Esophagus muscularis mucosa (tissue), 4 donors: Measurements from ENCODE around the gene GDF10. TPM values are rescaled to one million over a fixed set of nuclear protein-coding genes. Genes with fewer than 3 reads are reported as not detected.

Experiments
- DNase-seq: peaks from one replicate; pipeline ENCODE4 v3.0.0-alpha.2; 2017; ENCODE audit errors: extremely low spot score
- H3K27ac ChIP-seq, 4 donors: fragments of 200-600 bp; sonication (generic); replicated peaks in 1 of 4; 1 replicate in 3 of 4; 2 replicates in 1 of 4; pipeline ENCODE4 v1.5.1; 2016 to 2019; ENCODE audit warnings: mild to moderate bottlenecking in 1 of 4
- H3K27me3 ChIP-seq, 4 donors: fragments of 200-600 bp; sonication (generic); one replicate each; pipeline versions ENCODE4 v1.5.1 to v1.6.0; 2016 to 2019
- H3K36me3 ChIP-seq, 4 donors: fragments of 200-600 bp; sonication (generic); one replicate each; pipeline ENCODE4 v1.5.1; 2016 to 2019
- H3K4me1 ChIP-seq, 4 donors: fragments of 200-600 bp; sonication (generic); one replicate each; pipeline ENCODE4 v1.5.1; 2016 to 2019
- H3K4me3 ChIP-seq, 4 donors: fragments of 200-600 bp; sonication (generic); 1 replicate in 2 of 4; 2 replicates in 2 of 4; pipeline ENCODE4 v1.5.1; 2016 to 2019; ENCODE audit warnings: mild to moderate bottlenecking in 4 of 4, moderate library complexity in 1 of 4
- H3K9me3 ChIP-seq, 4 donors: fragments of 200-600 bp; sonication (generic); 1 replicate in 3 of 4; 2 replicates in 1 of 4; pipeline ENCODE4 v1.5.1; 2016 to 2019
- CTCF ChIP-seq, 3 experiments: fragments of 200-600 bp in 2 of 3; fragments of 450-650 bp in 1 of 3; sonication (generic) in 2 of 3; IDR thresholded peaks; one replicate each; pipeline ENCODE4 v1.5.1; 2017 to 2019; ENCODE audit warnings: antibody characterized with exemption in 3 of 3, mild to moderate bottlenecking in 2 of 3, moderate library complexity in 1 of 3
- EP300 ChIP-seq: sonication (generic); formaldehyde crosslinking; IDR thresholded peaks from one replicate; pipeline ENCODE4 v1.6.1; 2017; ENCODE audit warnings: antibody characterized with exemption
- POLR2A ChIP-seq: fragments of 450-650 bp; IDR thresholded peaks from one replicate; pipeline ENCODE4 v1.6.1; 2017; ENCODE audit warnings: antibody characterized with exemption, moderate library complexity, mild to moderate bottlenecking, low read depth
- POLR2AphosphoS5 ChIP-seq, 2 donors: sonication (generic); formaldehyde crosslinking; IDR thresholded peaks; one replicate each; pipeline ENCODE4 v1.6.1; 2017; ENCODE audit warnings: antibody characterized with exemption in 2 of 2
- WGBS: methylation state at CpG from one replicate; pipeline ENCODE4 v1.1.5; 2018; 5-methylcytosine and 5-hydroxymethylcytosine counted together
- intact Hi-C: fragments of 100-400 bp; cut with DNase I; formaldehyde crosslinking; loops from one replicate; pipeline ENCODE4 v1.15.1; 2023
- total RNA-seq, 4 donors: library from RNA; depleted of rRNA; stranded (reverse); fragments of >200 nt; gene quantifications; one replicate each; pipeline versions ENCODE4 v1.1.0 to v1.2.1, GENCODE V29; 2016

Gene GDF10
- total RNA-seq, 4 donors from 2014 or later: 5.6 to 33.3 (median 29.5) TPM

DNA sequence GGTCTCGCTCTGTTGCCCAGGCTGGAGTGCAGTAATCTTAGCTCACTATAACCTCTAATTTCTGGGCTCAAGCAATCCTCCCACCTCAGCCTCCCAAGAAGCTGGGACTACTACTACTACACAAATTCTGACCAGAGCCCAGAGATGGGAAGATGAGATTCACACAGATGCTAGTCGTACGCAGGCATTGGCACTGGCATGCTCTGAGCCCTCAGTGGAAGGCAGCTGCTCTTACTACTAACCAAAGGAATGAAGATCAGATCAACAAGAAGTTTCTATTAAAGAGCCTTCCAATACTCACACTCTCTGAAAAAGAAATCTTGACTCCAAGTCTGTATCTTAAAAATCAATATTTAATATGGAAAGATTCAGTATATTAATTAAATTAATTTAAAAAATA is 32.9 kb downstream of the GDF10 start:
- Histone ChIP-seq H3K4me3 (no peak overlapping the region), H3K9me3 (no peaks in the 10 kb centered on the region), H3K27me3 (no peaks in the 10 kb centered on the region), H3K36me3 (no peaks in the 10 kb centered on the region), H3K27ac (no peak overlapping the region), H3K4me1 (peaks cover 0 to 10% (median 2%) of the 10 kb centered on the region in 4 donors)
- TF ChIP-seq POLR2AphosphoS5 (IDR thresholded peaks at IDR 0.05) (no peak), EP300 (no peak), POLR2A (no peak), CTCF (IDR thresholded peaks at IDR 0.05) (no peak)
- 84% methylated on average over 3 of the region's 3 CpGs for WGBS
- intact Hi-C loops: no loop called here
- no peak for DNase-seq

DNA sequence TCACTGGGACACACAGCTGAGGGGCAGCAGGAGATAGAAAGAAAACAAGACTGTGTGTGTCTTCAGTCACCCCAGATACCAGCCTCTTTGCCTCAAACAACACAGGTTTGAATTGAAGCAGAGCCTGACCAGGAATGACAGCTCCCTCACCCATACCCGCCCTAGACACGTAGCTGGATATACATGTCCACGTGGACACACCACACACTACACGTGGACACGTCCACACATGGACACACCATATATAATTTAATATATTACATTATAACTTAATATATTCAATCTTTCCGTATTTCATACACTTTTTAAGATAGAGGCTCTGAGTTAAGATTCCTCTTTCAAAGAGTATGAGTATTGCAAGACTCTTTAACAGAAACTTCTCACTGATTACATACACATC is 33.5 kb downstream of the GDF10 start:
- Histone ChIP-seq H3K4me3 (no peak overlapping the region), H3K4me1 (peaks cover 0 to 10% (median 2%) of the 10 kb centered on the region in 4 donors), H3K27ac (no peak overlapping the region), H3K27me3 (no peaks in the 10 kb centered on the region), H3K9me3 (no peaks in the 10 kb centered on the region), H3K36me3 (no peaks in the 10 kb centered on the region)
- TF ChIP-seq POLR2AphosphoS5 (IDR thresholded peaks at IDR 0.05) (no peak), EP300 (no peak), CTCF (IDR thresholded peaks at IDR 0.05) (no peak), POLR2A (no peak)
- no peak for DNase-seq
- intact Hi-C loops: no loop called here
- WGBS: 86% methylated on average over 6 of the region's 6 CpGs

DNA sequence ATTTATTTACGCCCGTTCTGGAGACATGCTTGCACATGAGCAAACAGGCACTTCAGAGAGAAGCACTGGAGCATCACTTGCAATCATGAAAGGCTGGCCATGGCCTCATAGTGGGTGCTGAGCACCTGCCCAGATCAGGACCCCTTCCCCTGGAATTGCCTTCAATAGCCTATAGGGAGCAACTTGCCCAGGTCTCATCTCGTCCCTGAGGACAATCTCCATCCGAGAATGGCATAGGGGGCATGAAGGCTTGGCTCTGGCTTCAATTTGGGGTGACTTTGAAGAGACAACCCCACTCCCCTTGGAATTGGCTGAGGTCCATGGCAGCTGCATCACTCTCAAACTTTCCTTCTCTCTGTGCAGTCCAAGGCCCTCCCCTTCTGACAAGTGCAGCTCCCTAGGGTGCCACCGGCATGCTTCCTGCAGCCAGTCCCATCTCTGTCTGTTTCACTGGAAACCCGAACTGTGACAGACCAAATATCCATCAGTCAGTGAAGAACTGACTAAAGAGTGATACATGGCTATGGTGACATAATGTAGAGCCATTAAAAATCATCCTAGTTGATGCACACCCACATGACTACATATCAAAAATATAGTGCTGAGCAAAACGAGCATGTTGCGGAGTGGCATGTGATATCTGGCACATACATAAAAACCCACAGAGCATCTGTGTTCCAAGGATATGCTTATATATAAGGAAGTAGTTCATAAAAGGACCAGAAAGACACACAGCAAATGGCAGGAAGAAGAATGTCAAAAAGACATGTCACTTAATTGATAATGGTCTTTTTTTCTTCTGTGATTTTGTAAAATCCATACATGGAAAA is 34.7 kb downstream of the GDF10 start:
- Histone ChIP-seq H3K4me1 (peaks cover 0 to 10% (median 2%) of the 10 kb centered on the region in 4 donors), H3K4me3 (no peak overlapping the region), H3K36me3 (no peaks in the 10 kb centered on the region), H3K9me3 (no peaks in the 10 kb centered on the region), H3K27ac (no peak overlapping the region), H3K27me3 (no peaks in the 10 kb centered on the region)
- DNase-seq: no peak
- intact Hi-C loops: no loop called here
- 90% methylated on average over 8 of the region's 8 CpGs for WGBS
- TF ChIP-seq EP300 (no peak), POLR2A (no peak), CTCF (IDR thresholded peaks at IDR 0.05) (no peak), POLR2AphosphoS5 (IDR thresholded peaks at IDR 0.05) (no peak)

DNA sequence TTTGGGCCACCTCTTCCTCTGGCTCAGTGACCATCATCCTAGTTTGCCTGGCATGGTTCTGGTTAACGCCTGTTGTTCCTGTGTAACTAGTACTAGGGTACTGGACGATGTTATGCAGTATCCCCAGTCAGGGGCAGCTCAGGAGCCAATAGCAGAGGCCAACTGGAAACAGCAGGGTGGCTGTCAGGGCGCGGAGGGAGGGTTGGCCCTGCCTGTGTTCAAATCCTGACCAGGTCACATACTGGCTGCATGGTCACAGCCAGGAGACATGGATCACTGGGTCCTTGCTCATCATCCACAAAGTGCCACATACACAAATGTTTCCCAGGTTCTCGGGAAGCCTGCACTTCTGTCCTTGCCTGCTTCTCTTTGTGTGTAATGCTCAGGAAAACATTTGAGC is 35.9 kb downstream of the GDF10 start:
- Histone ChIP-seq H3K4me3 (no peak overlapping the region), H3K27ac (peak overlapping the region in 1 of 4 donors; percentile 47), H3K27me3 (no peaks in the 10 kb centered on the region), H3K9me3 (no peaks in the 10 kb centered on the region), H3K4me1 (peaks cover 0 to 10% (median 2%) of the 10 kb centered on the region in 4 donors), H3K36me3 (no peaks in the 10 kb centered on the region)
- no peak for DNase-seq
- intact Hi-C loops: no loop called here
- 79% methylated on average over 5 of the region's 5 CpGs for WGBS
- no peak for TF ChIP-seq POLR2A
- TF ChIP-seq EP300: no peak
- no peak for TF ChIP-seq CTCF (IDR thresholded peaks at IDR 0.05)
- TF ChIP-seq POLR2AphosphoS5 (IDR thresholded peaks at IDR 0.05): no peak
